Measurements from ENCODE around the gene PTPN3. TPM values are rescaled to one million over a fixed set of nuclear protein-coding genes. Genes with fewer than 3 reads are reported as not detected.
A peak's percentile ranks its signal among the peaks of the same experiment; 100 is the strongest.

The PTPN3 gene
- polyA plus RNA-seq, 1 of the 3 experiments (the other 2 are of a cell fraction): 7.5 TPM

- H3K9me2 ChIP-seq: no peaks in the 10 kb centered on the region
- H3K4me2 ChIP-seq: no peak overlapping the region
- no peaks in the 10 kb centered on the region for H3K9me3 ChIP-seq
- peaks cover 9% of the 10 kb centered on the region; the same call in 1 of the 2 replicates for H4K20me1 ChIP-seq (ENCODE audit: insufficient read depth)
- ChIA-PET POLR2A (no interaction called here), CTCF (interaction anchor here (1.0 to 8.6 kb wide), 21 partner anchors 8 to 286 kb away, joined by 3 to 177 read pairs (median 7); partner anchors contain the start of gene PTPN3)
- H3K27me3 ChIP-seq (ENCODE audit: insufficient read depth): no peaks in the 10 kb centered on the region
- no peak overlapping the region for H3K4me3 ChIP-seq (ENCODE audit: low read depth in 2 of 2, low read length in 1 of 2)
- TF ChIP-seq JUND (IDR thresholded peaks at IDR 0.05): no peak
- TF ChIP-seq REST (IDR thresholded peaks at IDR 0.05; ENCODE audit: low read depth, low read length): no peak
- TF ChIP-seq EP300 (IDR thresholded peaks at IDR 0.05; ENCODE audit: borderline replicate concordance in 1 of 2, low read depth in 1 of 2, low read length in 1 of 2): no peak
- TF ChIP-seq SMC3 (IDR thresholded peaks at IDR 0.05; ENCODE audit: low read depth, low read length): no peak
- no peak for TF ChIP-seq CTCF (IDR thresholded peaks at IDR 0.05)
- 86% methylated on average over 5 of the region's 5 CpGs for WGBS (ENCODE audit: low lambda C conversion rate)
- no peaks in the 10 kb centered on the region for H3K36me3 ChIP-seq (replicated peaks in 1 of 2; ENCODE audit: control insufficient read depth in 1 of 2, insufficient read depth in 2 of 2, low read length in 1 of 2)
- H3K4me1 ChIP-seq (ENCODE audit: control insufficient read depth in 1 of 2, insufficient read depth in 2 of 2, low read depth in 1 of 2, low read length in 1 of 2): peaks cover 8 to 9% of the 10 kb centered on the region in 2 experiments; a peak in 1 of 4 replicates
- peaks cover 28% of the 10 kb centered on the region for H3K79me2 ChIP-seq (ENCODE audit: insufficient read depth)
- no peak overlapping the region for H2AFZ ChIP-seq (ENCODE audit: low read depth)
- H3F3A ChIP-seq (replicated peaks; ENCODE audit: insufficient read depth): peaks cover 8% of the 10 kb centered on the region
- H3K27ac ChIP-seq (ENCODE audit: low read depth in 2 of 2, low read length in 1 of 2): peak overlapping the region in 1 of 2 experiments; percentile 60; a peak in 1 of 4 replicates
- no peak overlapping the region for H3K9ac ChIP-seq
- DNase-seq: no peak
These were observed 29.2 kb downstream of the PTPN3 start for GRCh38 chr9:109468927-109469326.

- CTCF ChIA-PET: interaction anchor here (0.9 to 8.6 kb wide), 7 partner anchors 13 to 74 kb away, joined by 3 to 177 read pairs (median 17); no protein-coding TSS in a partner anchor
- TF ChIP-seq GABPA (IDR thresholded peaks at IDR 0.05; ENCODE audit: low read depth) (no peak), RXRA (IDR thresholded peaks at IDR 0.05; ENCODE audit: borderline replicate concordance, low read depth) (no peak), RCOR1 (IDR thresholded peaks at IDR 0.05; ENCODE audit: low read length) (no peak), SIN3A (IDR thresholded peaks at IDR 0.05; ENCODE audit: borderline replicate concordance, low read depth, low read length) (no peak), GATA2 (CRISPR knock-in tag; IDR thresholded peaks at IDR 0.05) (no peak)
These were observed 30.2 kb downstream of the PTPN3 start for GRCh38 chr9:109467936-109468335.

More at GRCh38 chr9:109467936-109468335, 30.2 kb downstream of the PTPN3 start:
- DNase-seq: no peak
- Histone ChIP-seq H3K36me3 (replicated peaks in 1 of 2; ENCODE audit: control insufficient read depth in 1 of 2, insufficient read depth in 2 of 2, low read length in 1 of 2) (no peaks in the 10 kb centered on the region), H3K4me3 (ENCODE audit: low read depth in 2 of 2, low read length in 1 of 2) (no peak overlapping the region), H3K9me2 (no peaks in the 10 kb centered on the region), H3F3A (replicated peaks; ENCODE audit: insufficient read depth) (peaks cover 8% of the 10 kb centered on the region), H3K9ac (no peak overlapping the region), H3K79me2 (ENCODE audit: insufficient read depth) (peaks cover 27% of the 10 kb centered on the region), H3K4me1 (ENCODE audit: control insufficient read depth in 1 of 2, insufficient read depth in 2 of 2, low read depth in 1 of 2, low read length in 1 of 2) (peaks cover 8 to 9% of the 10 kb centered on the region in 2 experiments; a peak in 1 of 4 replicates), H3K9me3 (no peaks in the 10 kb centered on the region), H4K20me1 (ENCODE audit: insufficient read depth) (peaks cover 9% of the 10 kb centered on the region; the same call in 1 of the 2 replicates), H2AFZ (ENCODE audit: low read depth) (no peak overlapping the region), H3K27me3 (ENCODE audit: insufficient read depth) (no peaks in the 10 kb centered on the region), H3K4me2 (no peak overlapping the region), H3K27ac (ENCODE audit: low read depth in 2 of 2, low read length in 1 of 2) (no peak overlapping the region; a peak in 1 of 4 replicates)
- POLR2A ChIA-PET: no interaction called here
- WGBS (ENCODE audit: low lambda C conversion rate): 59% methylated on average over 2 of the region's 2 CpGs
